GM12872 (cell line): ENCODE results near the gene PARP12.

Experiments used
- CTCF ChIP-seq: IDR thresholded peaks from 3 replicates; pipeline ENCODE4 v1.5.1; 2011; ENCODE audit warnings: low read depth, mild to moderate bottlenecking, low read length, moderate library complexity; ENCODE audit not compliant: insufficient read depth

Gene PARP12

DNA sequence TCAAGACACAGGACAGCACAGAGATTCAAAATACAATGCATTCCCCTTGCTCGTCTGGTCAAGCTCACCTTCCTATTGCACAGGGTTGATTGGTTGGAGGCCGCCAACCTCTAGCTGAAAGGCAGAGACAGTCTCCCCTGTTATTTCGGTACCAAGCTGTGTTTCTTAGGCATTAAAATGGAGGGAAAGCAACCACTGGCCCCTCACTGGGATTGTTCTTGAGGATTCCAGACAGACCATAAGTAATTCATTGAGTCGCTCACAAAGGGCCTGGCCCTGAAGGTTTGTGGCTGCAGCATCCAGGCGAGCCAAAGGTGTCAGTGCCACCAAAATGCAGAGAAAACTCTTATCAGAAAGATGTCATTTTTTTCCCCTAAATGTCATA, 81.2 kb downstream of the PARP12 start:
- TF ChIP-seq CTCF: no peak

DNA sequence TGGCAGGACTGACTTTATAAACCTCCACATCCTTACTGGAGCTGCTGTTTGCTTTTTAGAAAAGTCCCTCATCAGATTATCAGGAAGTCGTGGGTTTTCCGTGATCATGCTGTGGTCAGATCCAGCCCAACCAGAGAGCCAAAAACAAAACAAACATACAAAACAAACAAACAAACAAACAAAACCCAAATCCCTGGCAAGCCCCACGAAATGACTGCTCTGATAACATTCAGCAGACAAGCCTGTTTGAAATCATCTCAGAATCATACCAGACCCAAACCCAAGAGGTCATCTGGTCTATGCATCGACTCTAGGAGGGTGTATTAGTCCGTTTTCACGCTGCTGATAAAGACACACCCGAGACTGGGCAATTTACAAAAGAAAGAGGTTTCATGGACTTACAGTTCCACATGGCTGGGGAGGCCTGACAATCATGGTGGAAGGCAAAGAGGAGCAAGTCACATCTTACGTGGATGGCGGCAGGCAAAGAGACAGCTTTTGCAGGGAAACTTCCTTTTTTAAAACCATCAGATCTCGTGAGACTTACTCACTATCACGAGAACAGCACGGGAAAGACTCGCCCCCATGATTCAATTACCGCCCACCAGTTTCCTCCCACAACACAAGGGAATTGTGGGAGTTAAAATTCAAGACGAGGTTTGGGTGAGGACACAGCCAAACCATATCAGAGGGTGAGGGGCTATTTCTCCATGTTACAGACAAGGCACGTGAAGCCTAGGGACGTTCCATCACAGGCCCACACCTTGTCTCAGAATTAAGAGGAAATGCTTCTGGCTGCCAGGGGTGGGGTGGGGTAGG, 85.7 kb downstream of the PARP12 start:
- no peak for TF ChIP-seq CTCF

DNA sequence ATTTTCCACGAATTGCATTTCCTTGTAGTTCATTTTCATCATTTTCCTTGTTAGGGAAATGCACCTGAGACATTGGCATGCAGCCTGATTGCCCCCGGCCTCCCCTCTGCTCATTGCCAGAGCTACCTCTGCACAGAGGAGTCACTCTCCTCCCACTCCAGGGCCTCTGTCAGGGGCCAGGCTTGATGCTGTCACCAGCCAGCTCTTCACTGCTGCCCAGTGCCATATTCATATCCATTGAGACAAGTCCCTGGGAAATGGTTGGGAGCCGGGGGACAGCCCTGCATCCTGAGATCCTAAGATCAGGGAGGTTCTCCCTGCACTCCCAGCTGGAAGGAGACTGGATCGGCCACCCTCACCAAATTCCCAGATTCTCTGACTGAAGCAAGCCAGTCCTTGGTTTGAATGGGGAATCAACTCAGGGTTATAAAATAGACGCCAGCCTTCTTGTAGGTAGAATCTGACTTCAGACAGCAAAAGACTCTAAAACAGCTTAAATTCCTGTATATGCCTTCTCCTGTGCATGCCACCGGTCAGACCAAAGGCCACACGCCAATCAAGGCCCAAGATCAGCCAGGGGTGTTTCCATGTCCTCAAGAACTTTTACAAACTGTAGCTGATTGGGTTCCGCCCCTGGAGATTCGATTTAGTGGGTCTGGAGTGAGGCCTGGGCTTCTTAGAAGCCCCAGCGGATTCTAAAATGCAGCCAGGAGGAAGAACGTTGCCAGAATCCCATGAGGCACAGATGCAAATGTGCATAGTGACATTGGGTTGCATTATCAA, 86.5 kb downstream of the PARP12 start:
- TF ChIP-seq CTCF: no peak

DNA sequence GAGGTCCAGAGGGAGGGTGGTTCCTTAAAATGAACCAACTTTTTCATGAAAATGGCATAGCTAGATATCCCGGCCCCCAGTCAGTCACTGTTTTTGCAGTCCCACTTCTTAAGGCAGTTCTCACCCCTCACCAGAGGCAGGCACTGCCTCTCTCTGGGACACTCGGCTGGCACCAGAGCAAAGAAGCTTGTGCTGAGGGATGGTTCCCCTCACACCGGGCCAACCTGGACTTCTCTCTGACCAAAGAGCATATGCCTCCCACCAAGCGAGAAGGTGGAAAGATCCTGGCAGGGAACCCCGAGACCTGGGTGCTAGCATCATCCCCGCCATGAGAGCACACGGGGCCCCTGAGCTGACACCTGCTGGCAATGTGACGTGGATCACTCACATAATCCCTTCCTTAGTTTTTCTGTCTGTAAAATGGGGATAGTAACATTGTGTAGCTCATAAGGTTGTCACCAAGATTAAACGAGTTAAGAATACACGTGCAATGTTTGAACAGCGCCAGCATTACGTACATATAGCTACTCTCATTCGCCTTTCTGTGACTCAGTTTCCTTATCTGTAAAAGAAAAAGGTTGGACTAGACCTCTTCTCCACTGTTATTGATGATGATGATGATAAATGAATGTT, 88.5 kb downstream of the PARP12 start:
- TF ChIP-seq CTCF: no peak
